Neuronal stem cell (in vitro differentiated cells): Measurements from ENCODE around the gene EMID1.

Experiments used
- DNase-seq: peaks from one replicate; pipeline ENCODE4 v3.0.0-alpha.2; 2013; ENCODE audit warnings: low spot score
- H2AFZ ChIP-seq: one replicate; pipeline ENCODE4 v1.6.1; 2013; ENCODE audit warnings: mild to moderate bottlenecking, low read length, inconsistent platforms
- H2AK5ac ChIP-seq: 2 replicates; pipeline ENCODE4 v1.6.1; 2013; ENCODE audit warnings: low read depth, mild to moderate bottlenecking, inconsistent platforms, low read length, moderate library complexity, mixed read lengths
- H2BK120ac ChIP-seq: 2 replicates; pipeline ENCODE4 v1.6.1; 2013; ENCODE audit warnings: low read depth, mild to moderate bottlenecking, inconsistent platforms, low read length, moderate library complexity, mixed read lengths
- H2BK12ac ChIP-seq: one replicate; pipeline ENCODE4 v1.6.1; 2013; ENCODE audit warnings: low read length, inconsistent platforms
- H2BK15ac ChIP-seq: 2 replicates; pipeline ENCODE4 v1.6.1; 2013; ENCODE audit warnings: mild to moderate bottlenecking, low read length, inconsistent platforms, mixed read lengths
- H2BK5ac ChIP-seq: one replicate; pipeline ENCODE4 v1.6.1; 2013; ENCODE audit warnings: inconsistent platforms, mild to moderate bottlenecking, low read length, moderate library complexity
- H3K14ac ChIP-seq: one replicate; pipeline ENCODE4 v1.6.1; 2013; ENCODE audit warnings: low read length, inconsistent platforms
- H3K18ac ChIP-seq: 2 replicates; pipeline ENCODE4 v1.6.1; 2013; ENCODE audit warnings: low read length, inconsistent platforms
- H3K23ac ChIP-seq: 2 replicates; pipeline ENCODE4 v1.6.1; 2013; ENCODE audit warnings: low read depth, mild to moderate bottlenecking, mixed read lengths, low read length, inconsistent platforms; ENCODE audit not compliant: poor library complexity
- H3K27ac ChIP-seq: replicated peaks from 3 replicates; pipeline ENCODE4 v1.5.1; 2013; ENCODE audit warnings: low read length, inconsistent platforms
- H3K27me3 ChIP-seq, 3 experiments: 2 replicates each; pipeline ENCODE4 v1.6.1; 2013; ENCODE audit warnings: low read length in 3 of 3, mild to moderate bottlenecking in 2 of 3, inconsistent platforms in 1 of 3, low read depth in 1 of 3, mixed read lengths in 1 of 3, moderate library complexity in 1 of 3; ENCODE audit not compliant: control insufficient read depth in 3 of 3, insufficient read depth in 3 of 3
- H3K36me3 ChIP-seq, 2 donors: replicated peaks in 1 of 2; 2 replicates each; pipeline ENCODE4 v1.6.1; 2013; ENCODE audit warnings: low read length in 2 of 2; ENCODE audit not compliant: control insufficient read depth in 2 of 2, insufficient read depth in 2 of 2
- H3K4ac ChIP-seq: 2 replicates; pipeline ENCODE4 v1.6.1; 2013; ENCODE audit warnings: inconsistent platforms, mild to moderate bottlenecking, low read length, moderate library complexity
- H3K4me1 ChIP-seq, 2 donors: 1 replicate in 1 of 2; 2 replicates in 1 of 2; pipeline ENCODE4 v1.6.1; 2013; ENCODE audit warnings: low read length in 2 of 2, low read depth in 1 of 2; ENCODE audit not compliant: control insufficient read depth in 2 of 2, insufficient read depth in 1 of 2
- H3K4me2 ChIP-seq: one replicate; pipeline ENCODE4 v1.6.1; 2013; ENCODE audit warnings: mild to moderate bottlenecking, low read length, inconsistent platforms; ENCODE audit not compliant: insufficient read depth, poor library complexity, severe bottlenecking
- H3K4me3 ChIP-seq, 2 donors: 2 replicates each; pipeline ENCODE4 v1.5.1; 2013; ENCODE audit warnings: low read length in 2 of 2, mild to moderate bottlenecking in 2 of 2, inconsistent platforms in 1 of 2, moderate library complexity in 1 of 2
- H3K79me1 ChIP-seq: one replicate; pipeline ENCODE4 v1.6.1; 2013; ENCODE audit warnings: low read depth, mild to moderate bottlenecking, inconsistent platforms, low read length, moderate library complexity
- H3K9ac ChIP-seq: one replicate; pipeline ENCODE4 v1.6.1; 2013; ENCODE audit warnings: mild to moderate bottlenecking, low read depth, low read length, inconsistent platforms; ENCODE audit not compliant: poor library complexity
- H3K9me3 ChIP-seq, 2 donors: replicated peaks in 1 of 2; 2 replicates each; pipeline versions ENCODE3 to v1.6.1; 2013; ENCODE audit warnings: low read length in 2 of 2, mild to moderate bottlenecking in 2 of 2, inconsistent platforms in 1 of 2, low read depth in 1 of 2, mixed read lengths in 1 of 2, moderate library complexity in 1 of 2; ENCODE audit not compliant: control insufficient read depth in 2 of 2, insufficient read depth in 1 of 2
- H4K8ac ChIP-seq: one replicate; pipeline ENCODE4 v1.6.1; 2013; ENCODE audit warnings: low read depth, mild to moderate bottlenecking, inconsistent platforms, low read length, moderate library complexity
- H4K91ac ChIP-seq: one replicate; pipeline ENCODE4 v1.6.1; 2013; ENCODE audit warnings: low read length, low read depth, mild to moderate bottlenecking, inconsistent platforms; ENCODE audit not compliant: poor library complexity
- WGBS, 2 donors: extraction: QIAGEN DNeasy Blood & Tissue Kit; methylation state at CpG; one replicate each; pipeline ENCODE4 v1.1.7; 2013; ENCODE audit warnings: missing lambda C conversion rate in 2 of 2, mixed read lengths in 1 of 2; ENCODE audit not compliant: insufficient read length in 2 of 2, insufficient replicate concordance in 1 of 2; ENCODE audit errors: extremely low coverage in 2 of 2; 5-methylcytosine and 5-hydroxymethylcytosine counted together

The EMID1 gene

DNA sequence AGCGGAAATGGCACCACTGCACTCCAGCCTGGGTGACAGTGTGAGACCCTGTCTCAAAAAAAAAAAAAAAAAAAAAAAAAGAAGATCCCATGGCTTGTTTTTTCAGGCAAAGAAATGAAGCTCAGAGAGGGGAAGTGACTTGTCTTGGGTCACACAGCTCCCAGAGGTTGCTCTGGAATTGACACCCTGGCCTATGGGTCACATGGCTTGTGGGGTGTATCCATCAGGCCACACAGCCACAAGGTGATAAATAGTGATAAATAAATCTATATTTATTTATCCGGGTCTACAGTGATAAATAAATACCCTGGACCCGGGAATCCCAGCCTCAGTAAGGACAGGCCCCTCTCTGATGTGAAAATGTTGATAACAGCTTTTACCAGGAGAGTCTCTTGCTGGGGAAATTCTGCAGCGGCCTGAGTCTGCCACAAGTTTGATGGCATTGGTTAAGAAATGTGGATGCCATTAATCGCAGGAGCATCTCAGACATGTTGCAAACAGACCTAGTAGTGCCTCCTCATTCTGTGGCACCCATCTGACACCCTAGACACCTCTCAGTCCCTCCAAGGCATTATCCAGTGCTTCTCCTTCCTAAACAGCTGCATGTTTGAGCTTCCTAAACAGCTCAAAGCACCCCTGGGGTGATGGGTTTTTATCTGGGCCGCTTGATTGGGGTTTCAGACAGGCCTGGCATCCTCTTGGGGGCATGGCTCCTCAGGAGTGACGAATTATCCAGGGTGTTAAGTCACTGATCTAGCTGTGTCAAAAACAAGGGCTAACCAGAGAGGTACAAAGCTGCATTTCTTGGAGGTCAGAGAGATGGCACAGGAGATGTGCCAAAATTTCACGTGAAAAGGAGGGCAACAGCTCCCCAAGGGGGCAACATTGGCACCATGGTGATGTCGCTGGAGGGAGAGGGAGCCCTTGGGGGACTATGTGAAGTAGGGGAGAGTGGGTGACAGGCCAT lies 1.9 kb upstream of the EMID1 start:
- DNase-seq: no peak
- no CpG with 5 or more reads among the region's 9 CpGs for WGBS, 2 donors
- Histone ChIP-seq H2BK5ac (no peak overlapping the region), H3K18ac (no peak overlapping the region), H3K4me2 (no peak overlapping the region), H3K79me1 (no peaks in the 10 kb centered on the region), H3K14ac (no peak overlapping the region), H2AK5ac (peak overlapping the region; percentile 9), H2BK15ac (peak overlapping the region; percentile 9), H4K91ac (no peak overlapping the region), H3K36me3 (peaks cover 0 to 4% of the 10 kb centered on the region in 2 donors), H3K27ac (no peak overlapping the region), H3K9me3 (no peaks in the 10 kb centered on the region), H2AFZ (no peak overlapping the region), H3K4me1 (peaks cover 16 to 41% of the 10 kb centered on the region in 2 donors), H3K23ac (no peak overlapping the region), H2BK12ac (peak overlapping the region; percentile 4), H3K4ac (no peak overlapping the region), H3K9ac (no peak overlapping the region), H2BK120ac (no peak overlapping the region), H3K27me3 (peaks cover 0 to 4% (median 0%) of the 10 kb centered on the region in 3 experiments), H4K8ac (no peak overlapping the region), H3K4me3 (no peak overlapping the region)

DNA sequence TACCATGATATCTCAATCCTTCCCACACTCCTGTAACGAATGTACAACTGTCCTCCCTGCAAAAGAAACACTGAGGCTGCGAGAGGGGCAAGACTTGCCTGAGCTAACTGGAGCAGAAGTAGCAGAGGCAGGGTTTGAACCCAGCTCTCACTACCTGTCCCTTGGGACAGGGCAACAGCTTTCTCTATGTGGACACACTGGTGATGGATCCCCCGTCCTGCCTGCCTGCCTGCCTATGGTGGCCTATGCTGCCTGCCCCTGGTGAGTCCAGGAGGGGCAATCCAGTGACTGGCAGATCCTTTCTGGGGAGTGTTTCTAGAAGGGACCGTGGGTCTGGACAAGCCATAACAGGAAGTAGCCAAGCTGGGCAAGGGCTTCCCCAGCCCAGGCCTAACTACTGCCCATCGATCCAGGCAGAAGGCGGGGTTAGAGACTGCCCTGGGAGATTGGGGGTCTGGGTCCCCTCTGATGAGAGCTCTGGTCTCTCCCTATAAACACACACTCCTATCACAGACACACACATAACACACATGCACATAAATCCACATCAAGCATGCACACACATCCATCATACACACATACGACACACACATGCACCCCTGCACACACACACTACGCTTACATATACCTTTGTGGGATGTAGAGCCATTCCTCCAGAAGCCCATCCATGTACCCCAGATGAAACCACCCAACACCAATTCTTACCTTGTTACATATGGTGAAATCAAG lies 1.1 kb upstream of the EMID1 start:
- H2AFZ ChIP-seq: no peak overlapping the region
- WGBS, 2 donors: no CpG with 5 or more reads among the region's 8 CpGs
- H3K4me1 ChIP-seq: peaks cover 20 to 47% of the 10 kb centered on the region in 2 donors
- no peak overlapping the region for H2BK15ac ChIP-seq
- no peak overlapping the region for H4K8ac ChIP-seq
- H2BK5ac ChIP-seq: no peak overlapping the region
- H3K9ac ChIP-seq: no peak overlapping the region
- H3K18ac ChIP-seq: no peak overlapping the region
- peak overlapping the region; percentile 9 for H2AK5ac ChIP-seq
- no peak overlapping the region for H2BK12ac ChIP-seq
- H3K14ac ChIP-seq: no peak overlapping the region
- H3K23ac ChIP-seq: no peak overlapping the region
- no peaks in the 10 kb centered on the region for H3K9me3 ChIP-seq
- no peak for DNase-seq
- no peak overlapping the region for H3K27ac ChIP-seq
- H4K91ac ChIP-seq: no peak overlapping the region
- peak overlapping the region in 1 of 2 donors; percentile 62 for H3K4me3 ChIP-seq
- peaks cover 0 to 4% (median 0%) of the 10 kb centered on the region in 3 experiments for H3K27me3 ChIP-seq
- no peak overlapping the region for H3K4me2 ChIP-seq
- H2BK120ac ChIP-seq: no peak overlapping the region
- no peak overlapping the region for H3K4ac ChIP-seq
- H3K36me3 ChIP-seq: peaks cover 0 to 4% of the 10 kb centered on the region in 2 donors
- H3K79me1 ChIP-seq: no peaks in the 10 kb centered on the region

DNA sequence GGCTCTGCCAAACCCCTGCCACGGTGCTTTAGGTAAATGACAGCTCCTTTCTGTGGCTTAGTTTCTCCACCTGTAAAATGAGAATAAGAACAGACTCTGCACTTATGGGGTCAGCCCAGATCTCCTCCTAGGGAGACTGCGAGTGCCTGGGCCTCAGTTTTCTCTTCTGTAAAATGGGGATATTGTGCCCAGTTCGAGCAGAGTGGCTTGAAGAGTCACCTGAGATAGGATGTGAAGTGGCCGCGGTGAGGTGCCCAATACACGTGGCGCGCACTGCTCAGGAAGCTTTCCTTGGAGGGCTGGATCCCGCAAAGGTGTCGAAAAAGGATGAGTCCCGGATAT lies 473 bp upstream of the EMID1 start:
- Histone ChIP-seq H3K23ac (no peak overlapping the region), H3K36me3 (peaks cover 0 to 4% of the 10 kb centered on the region in 2 donors), H3K9me3 (no peaks in the 10 kb centered on the region), H4K91ac (no peak overlapping the region), H2BK120ac (no peak overlapping the region), H3K4ac (no peak overlapping the region), H3K9ac (no peak overlapping the region), H3K18ac (peak overlapping the region; percentile 1), H3K27me3 (peaks cover 0 to 4% (median 0%) of the 10 kb centered on the region in 3 experiments), H3K4me1 (peaks cover 21 to 49% of the 10 kb centered on the region in 2 donors), H3K79me1 (no peaks in the 10 kb centered on the region), H2BK5ac (no peak overlapping the region), H3K14ac (no peak overlapping the region), H3K4me2 (peak overlapping the region; percentile 60), H2BK12ac (no peak overlapping the region), H2AFZ (peak overlapping the region; percentile 70), H4K8ac (no peak overlapping the region), H3K27ac (no peak overlapping the region), H2AK5ac (no peak overlapping the region), H2BK15ac (no peak overlapping the region), H3K4me3 (peak overlapping the region; percentile 62 to 65)
- DNase-seq: no peak
- no CpG with 5 or more reads among the region's 11 CpGs for WGBS, 2 donors
